K562 (cell line): ENCODE data around the gene MEIS1. TPM values are rescaled to one million over a fixed set of nuclear protein-coding genes. Genes with fewer than 3 reads are reported as not detected.

Experiments used
- ATAC-seq: fragments of 200-7000 bp; cut with Tn5 transposase; 3 replicates; pipeline ENCODE4 v1.9.1; 2020; ENCODE audit warnings: moderate library complexity
- BruUV-seq: library from RNA; stranded (reverse); fragments of 400-500 nt; replicated peaks from 2 replicates; lab custom pipeline; 2021; lab: Mats Ljungman, UMichigan
- CTCF ChIA-PET: fragments of 300-600 bp; formaldehyde crosslinking; extraction: SDS; loops from one replicate; lab custom pipeline; 2021; ENCODE audit warnings: low intra/inter-chr PET ratio; lab: Yijun Ruan, JAX
- POLR2A ChIA-PET: fragments of 300-600, 350-650 bp; sonication (Branson Sonifier 250); formaldehyde crosslinking; extraction: SDS; loops from one replicate; lab custom pipeline; 2021; ENCODE audit warnings: antibody characterized with exemption, inconsistent platforms; lab: Yijun Ruan, JAX
- DNase-seq, 4 experiments: peaks; one replicate each; pipeline versions ENCODE4 v3.0.0 to v3.0.0-alpha.2; 2011 to 2018; ENCODE audit warnings: low spot score in 3 of 4, mixed read lengths in 3 of 4; ENCODE audit errors: extremely low read depth in 1 of 4
- FAIRE-seq: peaks from 2 replicates; lab custom pipeline; 2011; peaks lifted over from hg19 to GRCh38; lab: Jason Lieb, UNC
- H2AFZ ChIP-seq: 2 replicates; pipeline ENCODE4 v1.6.0; 2011; ENCODE audit warnings: low read depth, low read length, control low read depth, inconsistent platforms
- H3K27ac ChIP-seq: fragments of 200-600 bp; 3 replicates; pipeline ENCODE4 v1.8.0; 2011; ENCODE audit warnings: low read depth, mild to moderate bottlenecking, control low read depth, inconsistent platforms, low read length, moderate library complexity, mixed read lengths; ENCODE audit errors: extremely low read depth
- H3K27me3 ChIP-seq, 2 experiments: fragments of 300-600 bp in 1 of 2; 2 replicates in 1 of 2; 3 replicates in 1 of 2; pipeline versions ENCODE4 v1.6.0 to v1.8.0; 2011; ENCODE audit warnings: inconsistent platforms in 2 of 2, low read length in 2 of 2, mild to moderate bottlenecking in 1 of 2, mixed read lengths in 1 of 2, moderate library complexity in 1 of 2; ENCODE audit not compliant: control insufficient read depth in 2 of 2, insufficient read depth in 2 of 2
- H3K36me3 ChIP-seq: fragments of 300-600 bp; 3 replicates; pipeline ENCODE4 v1.8.0; 2011; ENCODE audit warnings: mild to moderate bottlenecking, low read length, inconsistent platforms; ENCODE audit not compliant: control insufficient read depth, insufficient read depth
- H3K4me1 ChIP-seq, 2 experiments: fragments of 200-600 bp in 1 of 2; replicated peaks in 1 of 2; 2 replicates in 1 of 2; 3 replicates in 1 of 2; pipeline versions ENCODE4 v1.5.1 to v1.8.0; 2011; ENCODE audit warnings: inconsistent platforms in 2 of 2, low read length in 2 of 2, mild to moderate bottlenecking in 1 of 2, mixed read lengths in 1 of 2, moderate library complexity in 1 of 2; ENCODE audit not compliant: control insufficient read depth in 2 of 2, insufficient read depth in 2 of 2
- H3K4me2 ChIP-seq: 2 replicates; pipeline ENCODE4 v1.6.1; 2011; ENCODE audit warnings: low read length, control low read depth, inconsistent platforms, mixed read lengths; ENCODE audit not compliant: insufficient read depth
- H3K4me3 ChIP-seq: fragments of 200-600 bp; sonication (generic), shearing (Covaris generic); 2 replicates; pipeline ENCODE4 v1.5.1; 2016; ENCODE audit warnings: control low read depth, inconsistent platforms
- H3K79me2 ChIP-seq: fragments of 200-600 bp; 3 replicates; pipeline ENCODE4 v1.8.0; 2011; ENCODE audit warnings: low read length, inconsistent platforms; ENCODE audit not compliant: control insufficient read depth, insufficient read depth
- H3K9ac ChIP-seq, 2 experiments: 2 replicates each; pipeline versions ENCODE4 v1.6.0 to v1.6.1; 2011; ENCODE audit warnings: low read depth in 2 of 2, low read length in 2 of 2, control low read depth in 1 of 2, inconsistent platforms in 1 of 2, mild to moderate bottlenecking in 1 of 2, mixed read lengths in 1 of 2; ENCODE audit not compliant: insufficient read depth in 1 of 2
- H3K9me1 ChIP-seq: one replicate; pipeline ENCODE4 v1.6.0; 2011; ENCODE audit warnings: inconsistent platforms, mild to moderate bottlenecking, low read length, moderate library complexity; ENCODE audit not compliant: control insufficient read depth, insufficient read depth
- H3K9me3 ChIP-seq: replicated peaks from 2 replicates; pipeline ENCODE4 v1.5.1; 2011; ENCODE audit warnings: low read depth, low read length, inconsistent platforms; ENCODE audit not compliant: control insufficient read depth, insufficient read depth
- H4K20me1 ChIP-seq: replicated peaks from 2 replicates; pipeline ENCODE4 v1.6.1; 2011; ENCODE audit warnings: low read length, inconsistent platforms, mixed read lengths; ENCODE audit not compliant: control insufficient read depth, insufficient read depth
- CEBPB ChIP-seq: fragments of 450-650 bp; IDR thresholded peaks from 2 replicates; pipeline ENCODE4 v1.6.1; 2016; ENCODE audit warnings: missing genetic modification characterization, missing compliant biosample characterization
- DDX20 ChIP-seq: fragments of 450-650 bp; IDR thresholded peaks from 2 replicates; pipeline ENCODE4 v1.6.1; 2016; ENCODE audit warnings: missing genetic modification characterization, low read depth, mild to moderate bottlenecking, missing compliant biosample characterization, moderate library complexity
- EP300 ChIP-seq: IDR thresholded peaks from 2 replicates; pipeline ENCODE4 v1.6.1; 2012; ENCODE audit warnings: low read length, improper control_type of control experiment
- HEY1 ChIP-seq: fragments of 250-450 bp; sonication (Bioruptor Pico); IDR thresholded peaks from 2 replicates; pipeline ENCODE4 v1.5.0; 2020; ENCODE audit warnings: mild to moderate bottlenecking, moderate library complexity, borderline replicate concordance
- HMG20A ChIP-seq: fragments of 450-650 bp; formaldehyde crosslinking; conservative IDR thresholded peaks from 2 replicates; pipeline ENCODE4 v1.4.0; 2020; ENCODE audit warnings: mild to moderate bottlenecking, mixed read lengths
- HNRNPK ChIP-seq: fragments of 200-400 bp; formaldehyde crosslinking; IDR thresholded peaks from one replicate; pipeline ENCODE4 v1.6.1; 2018; ENCODE audit warnings: mild to moderate bottlenecking, low read depth, low read length; ENCODE audit not compliant: poor library complexity, severe bottlenecking
- ILF3 ChIP-seq: fragments of 450-650 bp; IDR thresholded peaks from 2 replicates; pipeline ENCODE4 v1.6.1; 2018; ENCODE audit warnings: antibody characterized with exemption, mild to moderate bottlenecking, moderate library complexity, borderline replicate concordance
- NR3C1 ChIP-seq: sonication (generic); formaldehyde crosslinking; IDR thresholded peaks from 2 replicates; pipeline ENCODE4 v1.8.1; 2022; ENCODE audit warnings: missing genetic modification reagents
- PYGO2 ChIP-seq: fragments of 450-650 bp; IDR thresholded peaks from 2 replicates; pipeline ENCODE4 v1.6.1; 2016; ENCODE audit warnings: mild to moderate bottlenecking, missing genetic modification characterization, moderate library complexity, missing compliant biosample characterization
- ZFP1 ChIP-seq: fragments of 450-650 bp; formaldehyde crosslinking; IDR thresholded peaks from 2 replicates; pipeline ENCODE4 v1.4.0; 2020; ENCODE audit warnings: mild to moderate bottlenecking, mixed read lengths
- ZNF124 ChIP-seq: sonication (generic); formaldehyde crosslinking; IDR thresholded peaks from 2 replicates; pipeline ENCODE4 v1.8.1; 2022; ENCODE audit warnings: missing genetic modification reagents
- ZNF780A ChIP-seq: fragments of 250-450 bp; sonication (Bioruptor Pico); IDR thresholded peaks from 2 replicates; pipeline ENCODE4 v1.5.0; 2021; ENCODE audit warnings: mild to moderate bottlenecking
- WGBS: fragments of 100-300 bp; shearing (Covaris generic); methylation state at CpG from one replicate; pipeline ENCODE4 v1.1.6; 2016; ENCODE audit warnings: low coverage, mixed read lengths; ENCODE audit not compliant: insufficient coverage; ENCODE audit errors: missing lambda C conversion rate; 5-methylcytosine and 5-hydroxymethylcytosine counted together
- in situ Hi-C: fragments of 300-500 bp; cut with MboI; formaldehyde crosslinking; loops from 4 replicates; pipeline ENCODE4 v1.15.0; 2018; ENCODE audit warnings: inconsistent platforms, mixed read lengths
- intact Hi-C: fragments of 100-400 bp; cut with micrococcal nuclease; formaldehyde crosslinking; loops from 2 replicates; pipeline ENCODE4 v1.14.2; 2022
- polyA plus RNA-seq, 8 experiments: library from polyadenylated mRNA; depleted of rRNA in 4 of 8; stranded (reverse) in 5 of 8; unstranded in 3 of 8; fragments of >200 nt; fragmentation: Nextera tagmentation in 2 of 8; fragmentation: Illumina TruSeq in 1 of 8; extraction: Ambion mirVana in 2 of 8; extraction: Trizol in 1 of 8; gene quantifications; 2 replicates each; pipeline versions ENCODE4 v1.2.1 to v1.2.3, GENCODE V29; 2011 to 2014; ENCODE audit warnings: inconsistent platforms in 1 of 8, missing spikeins in 1 of 8
- total RNA-seq, 7 experiments: library from RNA; depleted of rRNA in 6 of 7; stranded (reverse); fragments of >200 nt in 6 of 7; fragmentation: Illumina TruSeq in 2 of 7; extraction: Trizol in 2 of 7; gene quantifications; 2 replicates each; pipeline versions ENCODE4 v1.2.1 to v1.2.3, GENCODE V29; 2011 to 2021; ENCODE audit warnings: low replicate concordance in 1 of 7
- TF ChIP-seq, protein P1 (sequence below): fragments of 450-650 bp; formaldehyde crosslinking; IDR thresholded peaks from 2 replicates; pipeline ENCODE4 v1.4.0; 2020; ENCODE audit warnings: mild to moderate bottlenecking, moderate library complexity
- TF ChIP-seq, protein P2 (sequence below): fragments of 450-650 bp; formaldehyde crosslinking; IDR thresholded peaks from 2 replicates; pipeline ENCODE4 v1.4.0; 2020; ENCODE audit warnings: mild to moderate bottlenecking, moderate library complexity

The MEIS1 gene
- total and polyA plus RNA-seq, 9 of the 15 experiments (the other 6 are each of a cell fraction or from before 2014, with no cell fraction given): 2.3 to 9.0 (median 5.9) TPM

DNA sequence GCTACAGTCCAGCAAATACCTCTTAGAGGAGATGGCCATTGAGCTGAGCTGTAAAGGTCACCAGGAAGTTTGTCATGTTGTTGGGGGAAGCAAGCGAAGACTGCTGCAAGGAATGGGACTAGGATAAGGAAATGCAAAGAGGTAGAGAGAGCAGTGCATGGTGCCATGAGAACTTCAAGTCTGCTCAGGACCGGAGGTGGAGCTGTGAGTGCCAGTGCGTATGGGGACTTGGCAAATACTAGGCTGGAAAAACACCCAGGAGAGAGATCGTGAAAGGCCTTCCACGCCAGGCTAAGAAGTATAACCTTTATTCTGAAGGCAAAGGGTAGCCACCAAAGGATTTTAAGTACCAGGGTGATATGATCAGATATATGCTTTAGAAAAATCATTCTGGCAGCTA, 71.3 kb downstream of the MEIS1 start (continued):
- TF ChIP-seq, protein P1, sequence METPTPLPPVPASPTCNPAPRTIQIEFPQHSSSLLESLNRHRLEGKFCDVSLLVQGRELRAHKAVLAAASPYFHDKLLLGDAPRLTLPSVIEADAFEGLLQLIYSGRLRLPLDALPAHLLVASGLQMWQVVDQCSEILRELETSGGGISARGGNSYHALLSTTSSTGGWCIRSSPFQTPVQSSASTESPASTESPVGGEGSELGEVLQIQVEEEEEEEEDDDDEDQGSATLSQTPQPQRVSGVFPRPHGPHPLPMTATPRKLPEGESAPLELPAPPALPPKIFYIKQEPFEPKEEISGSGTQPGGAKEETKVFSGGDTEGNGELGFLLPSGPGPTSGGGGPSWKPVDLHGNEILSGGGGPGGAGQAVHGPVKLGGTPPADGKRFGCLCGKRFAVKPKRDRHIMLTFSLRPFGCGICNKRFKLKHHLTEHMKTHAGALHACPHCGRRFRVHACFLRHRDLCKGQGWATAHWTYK (CRISPR knock-in tag): no peak
- TF ChIP-seq NR3C1 (CRISPR knock-in tag) (no peak), DDX20 (no peak)
- TF ChIP-seq, all 486 proteins: peak for 0

DNA sequence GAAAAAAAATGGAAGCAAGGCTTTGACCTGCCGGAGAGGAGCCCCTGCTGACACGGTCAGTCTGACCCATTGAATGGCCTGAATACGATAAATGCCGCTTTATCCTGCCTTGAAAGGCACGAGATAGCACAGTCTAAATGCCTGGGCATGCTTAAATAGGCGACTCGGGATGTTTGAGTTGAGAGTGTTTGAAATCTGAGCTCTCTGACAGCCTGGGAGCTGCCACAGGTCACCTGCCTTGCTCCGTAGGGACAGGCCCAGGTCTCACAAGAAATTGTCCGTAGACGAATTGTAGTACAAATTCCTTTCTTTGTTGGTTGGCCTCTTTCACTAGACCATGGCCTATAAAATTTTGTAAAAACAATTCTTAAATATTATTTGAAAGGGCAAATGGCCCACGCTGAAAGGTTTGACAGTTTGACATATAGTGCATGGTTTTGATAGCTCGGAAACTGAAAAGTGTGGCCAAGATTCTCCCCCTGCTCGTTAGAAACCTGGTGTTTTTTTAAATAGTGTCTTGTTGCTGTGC, 72.8 kb downstream of the MEIS1 start:
- no peak for DNase-seq
- TF ChIP-seq HMG20A (no peak), ILF3 (no peak), EP300 (no peak), HEY1 (CRISPR knock-in tag) (no peak), ZNF780A (CRISPR knock-in tag) (no peak), ZNF124 (no peak), ZFP1 (CRISPR knock-in tag) (no peak), CEBPB (tag) (no peak), HNRNPK (no peak), PYGO2 (tag) (no peak)
- TF ChIP-seq, protein P2, sequence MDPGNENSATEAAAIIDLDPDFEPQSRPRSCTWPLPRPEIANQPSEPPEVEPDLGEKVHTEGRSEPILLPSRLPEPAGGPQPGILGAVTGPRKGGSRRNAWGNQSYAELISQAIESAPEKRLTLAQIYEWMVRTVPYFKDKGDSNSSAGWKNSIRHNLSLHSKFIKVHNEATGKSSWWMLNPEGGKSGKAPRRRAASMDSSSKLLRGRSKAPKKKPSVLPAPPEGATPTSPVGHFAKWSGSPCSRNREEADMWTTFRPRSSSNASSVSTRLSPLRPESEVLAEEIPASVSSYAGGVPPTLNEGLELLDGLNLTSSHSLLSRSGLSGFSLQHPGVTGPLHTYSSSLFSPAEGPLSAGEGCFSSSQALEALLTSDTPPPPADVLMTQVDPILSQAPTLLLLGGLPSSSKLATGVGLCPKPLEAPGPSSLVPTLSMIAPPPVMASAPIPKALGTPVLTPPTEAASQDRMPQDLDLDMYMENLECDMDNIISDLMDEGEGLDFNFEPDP: no peak
- TF ChIP-seq, all 486 proteins: peak for 0
- BruUV-seq: no TSS peak
- H2AFZ ChIP-seq: no peak overlapping the region
- no peaks in the 10 kb centered on the region for H3K4me1 ChIP-seq
- ATAC-seq (no peak), FAIRE-seq (no peak)
- intact Hi-C loops: no loop called here
- ChIA-PET CTCF (no interaction called here), POLR2A (interaction anchor here (0.6 to 1.5 kb wide), 4 partner anchors 13 to 1176 kb away, joined by 3 to 4 read pairs (median 3); no protein-coding TSS in a partner anchor)
- H3K36me3 ChIP-seq: no peaks in the 10 kb centered on the region
- H3K9me1 ChIP-seq: no peaks in the 10 kb centered on the region
- H3K9ac ChIP-seq: no peak overlapping the region
- H3K27ac ChIP-seq: no peak overlapping the region
- H3K9me3 ChIP-seq: no peaks in the 10 kb centered on the region
- H3K27me3 ChIP-seq: no peaks in the 10 kb centered on the region
- no peak overlapping the region for H3K4me2 ChIP-seq
- no peaks in the 10 kb centered on the region for H3K79me2 ChIP-seq
- H4K20me1 ChIP-seq: no peaks in the 10 kb centered on the region
- WGBS: 57% methylated on average over 13 of the region's 13 CpGs
- in situ Hi-C loops: no loop called here
- H3K4me3 ChIP-seq: no peak overlapping the region
